ENCODE results near the gene RENBP. TPM values are rescaled to one million over a fixed set of nuclear protein-coding genes. Genes with fewer than 3 reads are reported as not detected.

Gene RENBP
- total RNA-seq, 1 donor from 2014 or later, result 2.8 TPM

- DNase-seq, result no peak
Observed at GRCh38 chrX:153953892-153954557, 9.6 kb upstream of the RENBP start.

GRCh38 chrX:153953342-153953830 is 8.9 kb upstream of the RENBP start:
- peak; percentile 35 for DNase-seq

GRCh38 chrX:153952373-153953026 is 8.1 kb upstream of the RENBP start:
- no peak for DNase-seq

- no peak for DNase-seq
Observed at GRCh38 chrX:153951683-153952372, 7.4 kb upstream of the RENBP start.

- no peak for DNase-seq
Observed at GRCh38 chrX:153950127-153950526, 5.7 kb upstream of the RENBP start.

- no peak for DNase-seq
Observed at GRCh38 chrX:153948847-153949805, 4.7 kb upstream of the RENBP start.

- DNase-seq, result no peak
Observed at GRCh38 chrX:153948002-153948466, 3.6 kb upstream of the RENBP start.

GRCh38 chrX:153947009-153947769 is 2.7 kb upstream of the RENBP start:
- DNase-seq, result no peak

- no peak for DNase-seq
Observed at GRCh38 chrX:153945956-153946943, 1.8 kb upstream of the RENBP start.

GRCh38 chrX:153944800-153945150 is 332 bp upstream of the RENBP start:
- no peak for DNase-seq

- DNase-seq, result no peak
Observed at GRCh38 chrX:153941336-153942252, 2.8 kb downstream of the RENBP start.

- DNase-seq, result no peak
Observed at GRCh38 chrX:153939573-153939972, 4.9 kb downstream of the RENBP start.

- DNase-seq, result no peak
Observed at GRCh38 chrX:153938226-153938786, 6.1 kb downstream of the RENBP start.

GRCh38 chrX:153937056-153937455 is 7.4 kb downstream of the RENBP start:
- no peak for DNase-seq

- no peak for DNase-seq
Observed at GRCh38 chrX:153935326-153935851, 9.1 kb downstream of the RENBP start.

GRCh38 chrX:153934762-153935325 is 9.6 kb downstream of the RENBP start, which contains the start of gene NAA10:
Gene NAA10 (minus strand): TSS chrX:153935037. CDS start chrX:153934904, 133 bp downstream.
- peak; percentile 61 for DNase-seq

- no peak for DNase-seq
Observed at GRCh38 chrX:153934148-153934761, 10.2 kb downstream of the RENBP start.

Measured in occipital lobe (tissue), 2 donors.